HG02981 (cell line): Measurements from ENCODE around the gene CCDC141.

ENCODE experiments used
- ATAC-seq: cut with Tn5 transposase; IDR thresholded peaks from one replicate; pipeline ENCODE4 v1.9.1; 2021; ENCODE audit warnings: mild to moderate bottlenecking, moderate library complexity; ENCODE audit not compliant: unreplicated experiment

CCDC141 gene

DNA sequence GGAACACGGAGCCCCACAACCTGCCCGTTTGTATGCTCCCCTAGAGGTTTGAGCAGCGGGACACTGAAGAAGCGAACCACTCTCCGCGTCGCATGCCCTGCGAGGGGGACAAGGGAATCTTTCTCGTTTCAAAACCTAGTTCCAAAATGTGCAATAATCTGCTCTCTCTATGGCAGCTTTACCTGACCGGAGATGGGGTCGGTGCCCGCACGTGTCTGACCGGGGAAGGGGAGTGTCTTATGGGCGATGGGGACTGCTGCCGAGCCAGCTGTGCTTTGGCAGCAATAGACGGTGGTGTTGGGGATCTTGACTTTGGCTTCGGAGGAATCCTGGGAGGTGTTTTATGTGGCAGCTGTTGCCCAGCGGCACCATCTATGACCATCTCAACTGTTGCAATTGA, 250.6 kb downstream of the CCDC141 start:
- ATAC-seq = no peak

DNA sequence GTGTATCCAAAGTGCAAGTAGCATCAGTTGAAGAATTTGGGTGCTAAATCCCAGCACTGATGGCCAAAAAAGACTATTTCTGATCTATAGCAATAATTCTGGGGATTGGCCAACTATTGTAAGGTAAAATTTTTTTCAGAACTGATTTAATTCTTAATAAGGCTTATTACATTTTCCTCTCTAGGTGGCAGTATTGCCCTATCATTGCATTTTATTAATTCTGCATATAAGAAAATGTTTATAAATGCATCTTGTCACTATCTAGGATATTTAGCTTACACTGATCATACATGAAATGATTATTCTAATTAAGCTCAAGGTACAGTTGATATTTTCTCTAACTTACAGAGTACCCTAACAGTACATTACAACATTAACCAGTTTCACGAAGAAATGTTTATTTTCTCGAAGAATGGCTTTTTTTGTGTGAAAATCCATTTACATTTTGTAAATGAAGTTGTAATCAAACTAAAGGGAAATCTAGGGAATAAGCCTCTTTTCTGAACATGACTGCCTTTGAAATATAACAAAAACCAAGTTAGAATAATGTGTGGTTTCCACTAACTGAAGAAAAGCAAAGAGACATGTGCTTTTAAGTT, 253.8 kb downstream of the CCDC141 start:
- no peak for ATAC-seq

DNA sequence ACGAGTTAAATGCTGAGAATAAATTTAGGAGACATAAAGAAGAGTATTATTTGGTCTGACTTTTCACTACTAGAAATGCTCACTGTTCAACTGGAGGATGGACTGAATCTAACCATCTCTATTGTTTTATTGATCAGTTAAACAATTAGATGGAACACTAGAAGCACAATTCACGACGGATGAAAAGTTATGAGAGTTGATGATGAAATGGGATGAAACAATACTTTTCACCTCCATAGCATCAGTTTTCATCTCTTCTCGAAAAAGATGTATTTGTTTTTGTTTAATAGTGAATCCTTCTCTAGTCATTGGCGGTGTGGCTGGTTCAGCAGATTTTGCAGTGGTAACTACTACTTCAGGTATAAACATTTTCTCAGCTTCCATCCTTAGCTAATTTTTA, 262.0 kb downstream of the CCDC141 start:
- ATAC-seq = no peak

GRCh38 chr2:178787155-178787554, 262.8 kb downstream of the CCDC141 start:
- no peak for ATAC-seq

- ATAC-seq = no peak
Measured at GRCh38 chr2:178783889-178784288, 266.0 kb downstream of the CCDC141 start.

- ATAC-seq = peak; percentile 48
Measured at GRCh38 chr2:178782236-178782635, 267.7 kb downstream of the CCDC141 start.
